GF-D8 (cell line): ENCODE measurements around the gene PHACTR3.

Experiments
- DNase-seq: peaks from one replicate; lab custom pipeline; 2025; lab: John Stamatoyannopoulos, UW

Gene PHACTR3

GRCh38 chr20:59648466-59649070, 44.2 kb downstream of the PHACTR3 start:
- no peak for DNase-seq

- no peak for DNase-seq
These were observed 46.1 kb downstream of the PHACTR3 start for GRCh38 chr20:59650418-59650817.

- DNase-seq: no peak
These were observed 48.0 kb downstream of the PHACTR3 start for GRCh38 chr20:59652381-59652780.

- no peak for DNase-seq
These were observed 52.1 kb downstream of the PHACTR3 start for GRCh38 chr20:59656417-59656816.

- DNase-seq: no peak
These were observed 53.2 kb downstream of the PHACTR3 start for GRCh38 chr20:59657459-59658046.

- no peak for DNase-seq
These were observed 56.1 kb downstream of the PHACTR3 start for GRCh38 chr20:59660471-59660870.

GRCh38 chr20:59661153-59661552, 56.8 kb downstream of the PHACTR3 start:
- no peak for DNase-seq

- DNase-seq: no peak
These were observed 57.3 kb downstream of the PHACTR3 start for GRCh38 chr20:59661621-59662020.

GRCh38 chr20:59662161-59662560, 57.8 kb downstream of the PHACTR3 start:
- DNase-seq: no peak

- no peak for DNase-seq
These were observed 58.6 kb downstream of the PHACTR3 start for GRCh38 chr20:59662856-59663512.

GRCh38 chr20:59663513-59664060, 59.2 kb downstream of the PHACTR3 start:
- no peak for DNase-seq

GRCh38 chr20:59664421-59664941, 60.1 kb downstream of the PHACTR3 start:
- no peak for DNase-seq

GRCh38 chr20:59665656-59666555, 61.6 kb downstream of the PHACTR3 start:
- no peak for DNase-seq

GRCh38 chr20:59666586-59666985, 62.2 kb downstream of the PHACTR3 start:
- DNase-seq: no peak

GRCh38 chr20:59667131-59667530, 62.8 kb downstream of the PHACTR3 start:
- DNase-seq: no peak

- DNase-seq: no peak
These were observed 63.7 kb downstream of the PHACTR3 start for GRCh38 chr20:59667981-59668515.

GRCh38 chr20:59668926-59669850, 64.8 kb downstream of the PHACTR3 start:
- DNase-seq: no peak

- DNase-seq: no peak
These were observed 66.6 kb downstream of the PHACTR3 start for GRCh38 chr20:59670786-59671492.

GRCh38 chr20:59671661-59672471, 67.5 kb downstream of the PHACTR3 start:
- DNase-seq: no peak
